ENCODE results near the gene MTMR12.

MTMR12 gene

DNA sequence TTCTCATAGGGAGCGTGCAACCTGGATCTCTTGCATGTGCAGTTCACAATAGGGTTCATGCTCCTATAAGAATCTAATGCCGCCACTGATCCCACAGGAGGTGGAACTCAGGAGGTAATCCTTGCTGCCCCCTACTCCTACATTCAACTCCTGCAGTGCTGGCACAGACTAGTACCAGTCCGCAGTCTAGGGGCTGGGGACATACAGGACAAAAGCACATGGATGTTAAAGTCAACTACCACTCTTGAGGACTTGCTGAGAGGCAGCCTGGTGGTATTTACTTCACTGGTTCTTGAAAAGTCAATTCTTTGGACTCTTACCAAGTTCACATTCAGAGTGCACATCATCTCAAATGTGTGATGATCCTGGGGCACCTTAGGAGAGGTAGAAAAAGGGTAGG lies 33.0 kb downstream of the MTMR12 start:
- no peaks in the 10 kb centered on the region for H3K4me1 ChIP-seq
- TF ChIP-seq, protein P1, sequence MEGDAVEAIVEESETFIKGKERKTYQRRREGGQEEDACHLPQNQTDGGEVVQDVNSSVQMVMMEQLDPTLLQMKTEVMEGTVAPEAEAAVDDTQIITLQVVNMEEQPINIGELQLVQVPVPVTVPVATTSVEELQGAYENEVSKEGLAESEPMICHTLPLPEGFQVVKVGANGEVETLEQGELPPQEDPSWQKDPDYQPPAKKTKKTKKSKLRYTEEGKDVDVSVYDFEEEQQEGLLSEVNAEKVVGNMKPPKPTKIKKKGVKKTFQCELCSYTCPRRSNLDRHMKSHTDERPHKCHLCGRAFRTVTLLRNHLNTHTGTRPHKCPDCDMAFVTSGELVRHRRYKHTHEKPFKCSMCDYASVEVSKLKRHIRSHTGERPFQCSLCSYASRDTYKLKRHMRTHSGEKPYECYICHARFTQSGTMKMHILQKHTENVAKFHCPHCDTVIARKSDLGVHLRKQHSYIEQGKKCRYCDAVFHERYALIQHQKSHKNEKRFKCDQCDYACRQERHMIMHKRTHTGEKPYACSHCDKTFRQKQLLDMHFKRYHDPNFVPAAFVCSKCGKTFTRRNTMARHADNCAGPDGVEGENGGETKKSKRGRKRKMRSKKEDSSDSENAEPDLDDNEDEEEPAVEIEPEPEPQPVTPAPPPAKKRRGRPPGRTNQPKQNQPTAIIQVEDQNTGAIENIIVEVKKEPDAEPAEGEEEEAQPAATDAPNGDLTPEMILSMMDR (IDR thresholded peaks at IDR 0.05; ENCODE audit: low read depth, low read length) = no peak
- H3K36me3 ChIP-seq = no peaks in the 10 kb centered on the region
- DNase-seq = no peak
- H3K9me3 ChIP-seq = no peaks in the 10 kb centered on the region
- H3K4me3 ChIP-seq (ENCODE audit: low read depth, low read length) = no peak overlapping the region
- H3K27me3 ChIP-seq = no peaks in the 10 kb centered on the region

DNA sequence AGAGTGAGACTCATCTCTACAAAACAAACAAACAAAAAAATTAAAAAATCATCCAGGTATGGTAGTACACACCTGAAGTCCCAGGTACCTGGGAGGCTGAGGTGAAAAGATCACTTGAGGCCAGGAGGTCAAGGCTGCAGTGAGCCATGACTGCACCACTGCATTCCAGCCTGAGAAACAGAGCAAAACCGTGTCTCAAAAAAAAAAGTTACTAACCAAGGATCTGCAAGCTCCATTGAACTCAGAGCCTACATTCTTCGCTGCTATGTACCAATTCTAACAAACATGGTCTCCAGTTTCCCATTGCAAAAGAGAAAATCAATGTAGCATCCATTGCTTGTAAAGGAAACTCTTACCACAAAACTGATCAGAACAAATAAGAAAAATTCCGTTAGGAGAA lies 33.5 kb downstream of the MTMR12 start:
- DNase-seq = no peak
- H3K4me1 ChIP-seq = no peaks in the 10 kb centered on the region
- no peak overlapping the region for H3K4me3 ChIP-seq (ENCODE audit: low read depth, low read length)
- H3K36me3 ChIP-seq = no peaks in the 10 kb centered on the region
- H3K9me3 ChIP-seq = no peaks in the 10 kb centered on the region
- TF ChIP-seq, protein P1 (IDR thresholded peaks at IDR 0.05; ENCODE audit: low read depth, low read length) = no peak
- H3K27me3 ChIP-seq = no peaks in the 10 kb centered on the region

DNA sequence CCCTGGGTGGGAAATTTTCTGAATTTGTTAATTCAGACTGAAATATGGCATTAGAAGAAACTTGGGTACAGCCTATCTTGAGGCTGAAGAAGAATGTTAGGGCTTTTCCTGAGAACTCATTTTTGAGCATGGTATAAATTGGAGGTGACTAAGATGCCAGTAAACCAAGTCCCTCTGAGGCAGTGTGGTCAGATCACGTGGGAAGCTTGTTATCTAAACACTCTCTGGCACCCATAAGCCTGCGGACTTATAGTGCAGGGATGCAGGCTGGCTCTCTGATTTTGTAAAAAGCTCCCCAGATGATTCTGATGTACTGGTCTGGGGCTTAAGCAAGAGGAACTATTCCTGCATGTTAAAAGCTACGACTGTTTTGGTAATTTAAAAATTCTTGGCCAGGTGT lies 34.3 kb downstream of the MTMR12 start:
- H3K9me3 ChIP-seq = no peaks in the 10 kb centered on the region
- no peaks in the 10 kb centered on the region for H3K36me3 ChIP-seq
- DNase-seq = no peak
- H3K4me3 ChIP-seq (ENCODE audit: low read depth, low read length) = no peak overlapping the region
- TF ChIP-seq, protein P1 (IDR thresholded peaks at IDR 0.05; ENCODE audit: low read depth, low read length) = no peak
- no peaks in the 10 kb centered on the region for H3K4me1 ChIP-seq
- no peaks in the 10 kb centered on the region for H3K27me3 ChIP-seq

DNA sequence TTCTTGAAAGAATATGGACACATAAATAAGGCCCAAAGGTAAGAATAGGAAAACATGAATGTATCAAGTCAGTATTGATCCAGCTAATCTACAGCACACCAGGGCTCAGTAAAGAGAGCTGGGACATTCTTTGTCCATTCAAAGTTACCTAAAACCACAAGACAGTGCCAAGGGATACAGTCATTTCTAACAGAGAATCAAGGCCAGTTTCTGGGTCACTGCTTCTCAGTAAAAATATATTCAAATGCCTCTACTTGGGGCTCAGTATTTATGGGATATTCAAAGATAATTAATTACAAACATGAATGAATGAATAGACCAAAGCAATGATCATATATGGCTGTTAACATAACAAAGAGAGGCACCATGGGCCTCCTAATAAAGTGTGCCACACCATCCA lies 34.9 kb downstream of the MTMR12 start:
- H3K4me1 ChIP-seq = no peaks in the 10 kb centered on the region
- no peak for DNase-seq
- H3K27me3 ChIP-seq = no peaks in the 10 kb centered on the region
- no peaks in the 10 kb centered on the region for H3K36me3 ChIP-seq
- TF ChIP-seq, protein P1 (IDR thresholded peaks at IDR 0.05; ENCODE audit: low read depth, low read length) = no peak
- no peak overlapping the region for H3K4me3 ChIP-seq (ENCODE audit: low read depth, low read length)
- H3K9me3 ChIP-seq = no peaks in the 10 kb centered on the region

DNA sequence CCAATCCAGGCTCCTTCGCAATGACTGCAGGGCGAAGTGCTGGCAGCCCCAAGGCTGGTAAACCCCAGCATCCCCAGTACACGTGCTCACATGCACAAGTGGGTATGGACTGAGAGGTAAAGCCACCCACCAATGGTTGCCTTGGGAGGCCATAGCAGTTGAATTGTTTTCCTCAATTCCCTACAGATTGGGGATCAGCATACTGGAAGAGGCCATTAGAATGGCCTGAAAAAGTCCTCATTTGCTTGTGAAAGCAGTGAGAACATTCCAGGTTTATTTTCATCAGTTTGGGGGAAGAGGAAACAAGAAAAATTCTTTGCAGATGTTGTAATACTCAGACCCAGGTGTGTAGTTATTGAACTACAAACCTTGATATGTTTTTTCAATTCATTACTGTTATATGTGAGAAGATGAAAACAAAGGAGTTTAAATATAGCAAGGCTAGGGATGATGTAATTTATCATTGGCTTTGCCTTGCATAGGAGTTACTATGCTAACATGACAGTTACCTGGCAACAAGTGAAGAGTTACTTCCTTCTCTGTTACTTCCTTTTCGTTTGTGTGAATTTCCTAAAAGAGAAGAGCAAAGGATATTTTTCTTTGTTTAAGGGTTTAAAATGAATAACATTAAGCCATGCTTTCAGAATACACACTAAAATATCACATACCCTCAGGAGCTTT lies 36.4 kb downstream of the MTMR12 start:
- no peaks in the 10 kb centered on the region for H3K27me3 ChIP-seq
- no peak overlapping the region for H3K4me3 ChIP-seq (ENCODE audit: low read depth, low read length)
- TF ChIP-seq, protein P1 (IDR thresholded peaks at IDR 0.05; ENCODE audit: low read depth, low read length) = no peak
- H3K4me1 ChIP-seq = no peaks in the 10 kb centered on the region
- no peak for DNase-seq
- no peaks in the 10 kb centered on the region for H3K9me3 ChIP-seq
- no peaks in the 10 kb centered on the region for H3K36me3 ChIP-seq

DNA sequence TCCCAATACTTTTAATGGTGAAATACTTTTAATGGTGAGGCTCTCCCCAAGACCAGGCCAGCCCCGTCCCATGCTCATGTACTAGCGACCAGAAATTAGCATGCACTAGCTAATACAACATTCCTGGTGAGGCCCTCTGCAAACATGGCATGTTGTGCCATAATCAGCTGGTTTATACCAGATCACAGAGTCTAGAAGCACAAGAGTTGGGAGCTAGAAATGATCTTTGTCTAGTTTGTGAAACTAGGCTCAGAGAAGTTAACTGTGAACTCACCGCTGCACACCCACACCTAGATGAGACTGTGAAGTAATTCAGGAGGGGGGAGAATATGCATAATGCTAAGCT lies 37.4 kb downstream of the MTMR12 start:
- no peak for DNase-seq
- Histone ChIP-seq H3K4me1 (no peaks in the 10 kb centered on the region), H3K9me3 (no peaks in the 10 kb centered on the region), H3K27me3 (no peaks in the 10 kb centered on the region), H3K4me3 (ENCODE audit: low read depth, low read length) (no peak overlapping the region), H3K36me3 (peaks cover 2% of the 10 kb centered on the region; the same call in 1 of the 2 replicates)
- TF ChIP-seq, protein P1 (IDR thresholded peaks at IDR 0.05; ENCODE audit: low read depth, low read length) = no peak

Measured in BE2C (cell line).